ACHN (cell line): Measurements from ENCODE around the gene POLR2M.
A peak's percentile ranks its signal among the peaks of the same experiment; 100 is the strongest.

Experiments used
- DNase-seq: peaks from one replicate; pipeline ENCODE4 v3.0.0-alpha.2; 2015
- in situ Hi-C: cut with HindIII; loops from 2 replicates; pipeline ENCODE4 v1.10.0; 2017; ENCODE audit warnings: low sequenced_read_pairs, low pct_ligation_motif_present, low pct_unique_long_range_greater_than_20kb

POLR2M gene

GRCh38 chr15:57706405-57707209, at the start of gene POLR2M:
TSS of gene POLR2M (plus strand) at chr15:57706714. CDS start at chr15:57706843, 129 bp downstream.
- in situ Hi-C loops = no loop called here
- DNase-seq = peak; percentile 98

DNA sequence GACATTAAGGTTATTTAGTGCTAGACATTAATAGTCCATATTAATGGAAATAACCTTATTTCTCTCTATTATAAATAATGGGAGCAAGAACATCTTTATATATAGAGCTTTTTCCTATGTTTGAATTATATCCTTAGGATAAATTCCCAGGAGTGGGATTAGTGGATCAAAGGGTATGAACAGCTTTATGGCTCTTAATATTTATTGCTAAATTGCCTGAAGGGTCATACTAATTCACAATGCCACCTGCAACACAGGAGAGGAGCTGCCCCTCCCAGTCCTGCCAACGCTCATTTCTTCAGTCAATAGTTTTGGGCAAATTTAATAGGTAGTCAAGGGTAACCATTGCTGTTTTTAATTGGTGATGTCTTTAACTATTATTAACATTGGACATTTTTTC, 48.9 kb upstream of the POLR2M start:
- DNase-seq = no peak
- in situ Hi-C loops = no loop called here

- DNase-seq = no peak
- in situ Hi-C loops = no loop called here
Observed at GRCh38 chr15:57662091-57662744, 44.3 kb upstream of the POLR2M start.

DNA sequence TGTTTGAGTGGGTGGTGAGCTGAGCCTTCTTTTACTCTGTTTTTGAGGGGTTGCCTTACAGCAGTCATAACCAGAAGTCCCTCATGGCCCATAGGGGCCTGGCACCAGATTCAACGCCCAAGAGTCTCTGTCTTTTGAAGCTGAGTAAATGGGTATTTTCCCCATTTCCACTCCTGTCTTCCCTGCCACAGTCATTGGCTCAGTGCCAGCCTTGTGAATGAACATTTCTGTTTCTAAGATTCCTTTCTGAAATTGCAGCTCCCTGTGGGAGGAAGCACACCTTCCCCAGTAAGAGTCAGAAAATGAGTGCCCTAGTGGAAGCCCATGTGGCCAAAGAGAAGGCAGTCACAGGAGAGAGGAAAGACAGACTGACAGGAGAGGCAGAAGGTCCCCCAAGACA, 43.7 kb upstream of the POLR2M start:
- DNase-seq = no peak
- in situ Hi-C loops = no loop called here

- in situ Hi-C loops = no loop called here
- no peak for DNase-seq
Observed at GRCh38 chr15:57663262-57663661, 43.3 kb upstream of the POLR2M start.

GRCh38 chr15:57665194-57665593, 41.3 kb upstream of the POLR2M start:
- in situ Hi-C loops = no loop called here
- DNase-seq = no peak

DNA sequence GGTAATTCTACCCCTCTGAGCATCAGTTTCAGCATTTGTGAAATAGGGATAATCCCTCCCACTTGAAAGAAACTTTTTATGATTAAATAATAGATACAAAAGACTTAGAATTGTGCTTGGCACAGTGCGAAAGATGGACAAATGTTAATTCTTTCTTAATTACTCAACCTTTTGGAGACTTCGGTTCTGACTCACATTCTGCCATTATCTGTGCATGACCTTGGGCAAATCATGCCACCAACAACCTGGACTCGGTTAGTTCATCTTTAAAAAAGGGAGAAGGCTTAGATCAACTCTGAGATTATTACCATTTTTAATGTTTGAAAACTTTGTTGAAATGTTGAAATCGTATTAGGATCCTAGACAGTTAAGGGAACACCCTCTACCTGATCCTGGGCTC, 40.6 kb upstream of the POLR2M start:
- in situ Hi-C loops = no loop called here
- DNase-seq = no peak

DNA sequence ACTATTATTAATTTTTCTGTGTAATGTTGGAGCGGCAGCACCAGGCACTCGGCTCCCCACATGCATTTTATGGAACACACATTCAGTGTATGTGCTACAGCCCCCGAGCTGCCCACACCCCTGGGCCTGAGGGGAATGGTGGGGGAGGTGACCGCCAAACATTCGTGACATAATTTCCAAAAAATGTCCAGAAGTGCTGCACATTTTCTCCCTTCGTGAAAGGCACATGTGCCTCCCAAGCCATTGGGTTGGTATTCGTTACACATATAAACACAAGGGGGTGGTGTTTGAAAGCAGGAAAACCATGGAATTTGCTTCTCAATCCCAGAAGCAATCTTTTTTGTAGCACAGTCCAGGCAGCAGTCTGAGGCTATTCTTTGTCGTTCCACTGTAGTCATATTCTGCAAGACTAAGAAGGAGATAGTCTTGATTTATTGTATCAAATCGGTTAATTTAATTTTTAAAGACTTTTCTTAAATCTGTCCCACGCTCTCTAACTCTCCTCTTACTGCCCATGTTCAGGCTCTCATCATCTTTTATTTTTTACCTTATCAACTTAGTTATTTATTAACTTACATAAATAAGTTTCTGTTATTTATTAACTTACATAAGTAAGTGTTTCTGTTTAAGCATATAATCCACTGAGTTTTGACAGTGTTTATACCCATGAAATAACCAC, 39.2 kb upstream of the POLR2M start:
- DNase-seq = peak; percentile 68
- in situ Hi-C loops = no loop called here

- in situ Hi-C loops = no loop called here
- DNase-seq = no peak
Observed at GRCh38 chr15:57668016-57668415, 38.5 kb upstream of the POLR2M start.

DNA sequence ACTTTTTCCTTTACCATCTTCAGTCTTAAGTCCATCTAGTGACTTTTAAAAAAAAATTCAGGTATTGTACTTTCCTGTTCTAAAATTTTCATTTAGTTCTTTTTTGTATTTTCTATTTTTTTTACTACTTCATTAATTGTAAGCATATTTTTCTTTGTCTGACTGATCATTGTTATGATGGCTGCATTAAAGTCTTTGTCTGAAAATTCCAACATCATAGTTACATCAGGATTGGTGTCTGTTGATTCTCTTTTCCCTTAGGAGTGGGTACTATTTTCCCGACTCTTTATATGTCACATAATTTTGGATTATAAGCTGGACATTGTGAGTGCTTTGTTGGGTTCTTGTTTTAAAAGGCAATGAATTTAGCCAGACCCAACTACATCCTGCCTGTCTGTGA, 34.9 kb upstream of the POLR2M start:
- in situ Hi-C loops = no loop called here
- no peak for DNase-seq

DNA sequence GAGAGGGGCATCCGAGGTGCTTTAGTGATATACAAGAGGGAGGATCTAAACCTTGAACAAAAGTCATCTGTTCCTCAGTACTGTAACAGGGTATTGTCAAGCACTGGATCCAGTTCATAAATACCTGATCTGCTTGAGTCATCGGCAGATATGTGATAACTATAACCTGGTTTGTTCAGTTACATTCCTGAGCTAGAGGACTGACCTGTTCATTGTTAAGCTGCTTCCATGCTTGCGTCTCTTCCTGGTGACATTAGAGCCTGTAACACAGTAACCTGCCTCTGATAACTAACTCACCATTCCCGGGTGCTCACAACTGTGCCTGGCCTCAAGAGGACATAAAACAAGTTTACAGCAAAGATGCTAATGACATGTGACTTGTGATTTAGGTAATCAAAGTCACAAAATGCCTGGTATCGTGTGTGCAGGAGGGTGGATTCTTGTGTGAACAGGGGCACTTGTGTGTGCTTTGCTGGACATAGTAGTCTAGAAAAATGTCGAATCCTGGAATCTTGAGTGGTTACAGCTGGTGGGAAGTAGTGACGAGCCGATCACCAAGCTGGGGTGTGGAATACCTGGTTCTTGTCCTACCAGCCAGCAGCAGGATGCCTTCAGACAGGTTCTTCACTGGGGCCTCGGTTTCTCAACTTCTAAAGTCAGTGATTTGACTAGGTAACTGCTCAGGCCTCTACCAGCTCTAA, 30.9 kb upstream of the POLR2M start:
- DNase-seq = no peak
- in situ Hi-C loops = no loop called here

DNA sequence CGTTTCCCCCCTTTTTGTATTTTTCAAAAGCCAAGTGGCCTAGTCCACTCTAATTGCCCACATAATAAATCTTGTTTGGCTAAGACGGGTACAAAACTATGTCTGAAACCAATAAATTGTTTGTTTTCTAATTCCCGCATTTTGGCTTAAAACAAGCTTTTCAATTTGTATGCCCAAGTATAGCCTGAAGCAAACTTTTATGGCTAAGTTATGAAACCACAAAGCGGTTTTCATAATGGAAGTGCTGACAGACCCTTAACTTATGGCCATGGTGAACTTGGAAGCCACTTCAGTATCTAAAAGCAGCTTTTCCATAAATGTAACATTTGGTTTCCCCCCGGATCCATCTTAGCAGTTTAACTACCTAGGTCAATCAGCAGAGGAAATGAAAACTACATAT, 29.9 kb upstream of the POLR2M start:
- DNase-seq = no peak

DNA sequence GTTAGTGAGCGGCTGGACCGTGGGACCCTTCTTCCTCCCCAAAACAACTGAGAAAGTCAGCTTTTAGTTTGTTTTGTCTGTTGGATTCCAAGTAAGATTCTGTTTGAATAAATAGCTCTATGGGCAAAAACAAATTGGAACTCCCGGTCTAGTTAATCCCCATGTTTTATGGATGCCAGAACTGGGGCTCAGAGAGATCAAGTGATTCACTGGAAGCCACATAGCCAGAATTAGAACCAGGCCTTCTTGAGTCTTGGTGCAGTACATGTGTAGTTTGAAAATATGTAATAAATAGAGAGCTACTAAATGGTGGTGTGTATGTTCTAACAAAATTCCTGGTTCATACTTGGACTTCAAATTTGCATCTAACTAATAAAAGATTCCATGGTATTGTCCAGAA, 29.3 kb upstream of the POLR2M start:
- in situ Hi-C loops = no loop called here
- no peak for DNase-seq

More for the DNA sequence above, 29.9 kb upstream of the POLR2M start:
- in situ Hi-C loops = no loop called here

- peak; percentile 36 for DNase-seq
- in situ Hi-C loops = no loop called here
Observed at GRCh38 chr15:57680021-57680420, 26.5 kb upstream of the POLR2M start.

DNA sequence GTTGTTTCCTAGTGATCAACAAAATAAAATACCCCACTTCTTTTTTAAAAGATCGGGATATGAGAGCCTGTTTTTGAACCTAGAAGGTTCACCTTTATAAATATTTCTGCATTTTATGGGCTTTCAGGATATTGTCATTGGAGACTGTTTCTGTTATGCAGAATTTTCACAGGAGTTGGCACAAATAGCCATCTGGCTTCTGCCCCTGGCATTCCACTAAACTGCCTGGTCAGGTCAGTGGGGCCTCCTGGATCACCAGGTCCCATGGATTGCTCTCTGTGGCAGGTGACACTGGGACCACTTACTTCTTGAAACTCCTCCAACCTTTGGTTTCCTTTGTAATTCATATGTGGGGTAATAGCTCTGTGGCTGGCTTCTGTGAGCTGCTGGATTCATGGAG, 25.5 kb upstream of the POLR2M start:
- no peak for DNase-seq
- in situ Hi-C loops = no loop called here

GRCh38 chr15:57683481-57683880, 23.0 kb upstream of the POLR2M start:
- in situ Hi-C loops = no loop called here
- no peak for DNase-seq

DNA sequence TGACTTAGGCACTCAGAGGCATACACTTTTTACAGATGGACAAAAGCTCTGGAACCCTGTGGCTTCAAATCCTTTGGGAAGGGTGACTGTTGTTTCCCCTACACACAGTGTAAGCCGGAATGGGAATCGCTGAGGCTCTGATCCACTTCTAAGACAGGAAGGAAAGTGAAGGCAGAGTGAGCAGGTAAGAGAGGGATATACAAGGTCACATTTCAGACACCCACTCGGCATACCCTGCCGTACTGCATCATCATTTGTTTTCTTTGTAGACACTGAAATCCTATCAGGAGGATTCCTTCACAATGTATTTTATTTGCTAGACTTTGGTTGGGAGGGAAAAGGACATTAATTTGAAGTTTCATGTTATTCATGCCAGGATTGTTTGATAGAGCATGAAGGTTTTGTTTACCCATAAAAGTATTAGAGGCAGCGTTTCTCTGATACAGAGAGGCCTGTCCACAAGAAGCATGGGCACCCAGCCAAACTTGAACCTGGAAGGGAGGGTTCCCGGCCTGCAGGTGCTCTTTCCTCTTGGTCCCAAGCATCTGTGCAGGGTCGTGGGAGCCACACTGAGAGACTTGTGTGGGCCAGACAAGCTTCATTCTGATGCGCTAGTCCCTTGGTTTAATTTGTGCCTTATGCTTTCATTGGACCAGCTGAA, 21.9 kb upstream of the POLR2M start:
- in situ Hi-C loops = no loop called here
- no peak for DNase-seq

GRCh38 chr15:57685306-57686095, 21.0 kb upstream of the POLR2M start:
- no peak for DNase-seq
- in situ Hi-C loops = no loop called here
